ENCODE results near the gene UBE2E3. TPM values are rescaled to one million over a fixed set of nuclear protein-coding genes. Genes with fewer than 3 reads are reported as not detected.
A peak's percentile ranks its signal among the peaks of the same experiment; 100 is the strongest.

The UBE2E3 gene
- total RNA-seq, 1 donor from 2014 or later, result 128 TPM

DNA sequence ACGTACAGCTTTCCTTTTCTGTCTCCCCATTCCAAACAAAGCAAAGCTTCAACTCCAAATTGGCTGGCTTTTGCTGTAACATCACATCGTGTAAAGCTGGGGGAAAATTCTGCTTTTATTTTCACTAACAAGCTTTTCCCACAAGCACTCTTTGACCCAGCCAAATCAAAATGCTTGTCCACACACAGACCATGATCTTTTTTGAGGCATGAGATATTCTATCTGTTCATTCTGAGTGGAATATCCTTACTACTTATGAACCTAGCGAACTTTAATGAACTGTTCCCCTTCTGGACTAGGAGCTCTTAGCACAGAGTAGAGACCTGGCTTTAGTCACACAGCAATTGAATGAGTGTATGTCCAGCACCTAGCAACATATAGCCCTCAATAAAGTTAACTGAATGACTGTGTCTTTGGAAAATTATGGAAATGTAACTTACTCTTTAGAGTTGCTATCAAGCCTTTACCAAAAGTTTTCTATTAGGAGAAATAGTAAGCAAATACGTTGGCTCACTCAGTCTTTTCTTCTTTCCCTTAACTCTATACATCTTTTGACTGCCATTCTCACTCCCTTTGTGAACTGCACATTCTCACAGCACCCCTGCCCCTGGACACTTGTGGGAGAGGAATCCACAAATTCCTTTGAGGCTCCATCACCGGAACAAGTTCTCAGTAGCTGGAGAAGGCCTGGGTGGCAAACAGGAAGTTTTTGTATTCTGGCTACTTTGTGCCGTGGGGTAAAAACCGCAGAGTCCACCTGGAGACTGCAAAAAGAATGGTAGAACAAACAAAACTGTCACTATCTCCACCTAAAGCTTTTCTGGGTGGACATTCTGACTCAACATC, 1.3 kb upstream of the UBE2E3 start:
- peak; percentile 44 for DNase-seq

DNA sequence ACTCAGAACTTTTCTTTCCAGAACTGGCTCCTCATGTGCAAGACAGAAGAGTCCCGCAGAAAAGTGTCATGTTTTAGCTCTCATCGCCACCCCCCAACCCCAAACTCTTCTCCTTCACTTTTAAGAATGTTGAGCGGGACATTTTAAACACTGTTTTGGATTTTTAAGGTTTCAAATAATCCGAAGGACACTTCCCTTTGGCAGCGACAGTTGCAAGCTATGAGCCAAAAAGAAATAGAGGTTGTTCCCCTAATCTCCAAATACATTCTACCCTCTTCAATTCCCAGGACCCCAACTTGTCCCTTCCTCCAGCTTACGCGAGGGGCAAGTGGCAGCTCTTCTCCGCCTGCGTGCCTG, 678 bp upstream of the UBE2E3 start:
- DNase-seq, result no peak

DNA sequence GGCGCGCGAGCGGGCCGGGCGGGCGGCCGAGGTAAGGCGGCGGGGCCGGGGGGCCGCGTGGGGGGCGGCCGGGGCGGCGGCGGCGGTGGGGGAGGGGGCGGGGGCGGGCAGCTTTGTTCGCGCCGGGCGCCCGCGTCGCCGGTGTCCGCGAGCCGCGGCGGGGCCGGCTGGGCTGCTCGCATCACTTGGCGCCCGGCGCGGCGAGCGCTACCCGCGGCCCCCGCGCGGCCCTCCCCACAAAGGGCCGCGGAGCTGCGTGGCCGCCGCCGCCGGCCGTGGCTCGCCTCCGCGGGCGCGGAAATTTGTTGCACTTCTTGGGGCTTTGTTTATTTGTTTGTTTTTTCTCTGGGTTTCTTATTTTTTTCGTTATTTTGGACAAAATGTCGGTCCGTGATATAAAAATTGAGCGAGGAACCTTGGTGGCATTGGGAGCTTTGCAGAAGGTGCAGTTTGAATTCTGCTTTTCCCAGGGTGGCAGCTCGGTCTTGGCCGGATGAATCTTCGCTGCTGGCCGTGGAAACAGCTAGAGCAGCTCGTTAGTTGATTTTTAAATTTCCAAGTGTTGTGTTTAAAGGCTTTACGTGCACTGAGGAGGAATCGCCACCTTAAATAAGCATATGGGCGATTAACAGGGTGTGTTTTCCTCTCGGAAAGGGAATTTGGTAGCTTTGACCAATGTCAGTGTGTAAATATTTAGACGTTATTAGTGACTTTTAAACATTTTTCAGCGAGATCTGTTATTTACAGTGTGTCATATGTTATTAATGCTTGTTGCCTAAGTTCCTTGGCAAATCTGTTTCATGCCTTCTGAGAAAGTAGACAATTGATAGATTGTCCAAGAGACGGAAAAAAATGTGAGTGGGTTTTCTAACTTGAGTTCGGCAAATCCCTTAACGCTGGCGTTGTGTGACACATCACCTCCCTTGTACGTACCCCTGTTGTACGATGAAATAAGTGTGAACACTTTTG, 822 bp downstream of the UBE2E3 start:
- DNase-seq, result peak; percentile 51

DNA sequence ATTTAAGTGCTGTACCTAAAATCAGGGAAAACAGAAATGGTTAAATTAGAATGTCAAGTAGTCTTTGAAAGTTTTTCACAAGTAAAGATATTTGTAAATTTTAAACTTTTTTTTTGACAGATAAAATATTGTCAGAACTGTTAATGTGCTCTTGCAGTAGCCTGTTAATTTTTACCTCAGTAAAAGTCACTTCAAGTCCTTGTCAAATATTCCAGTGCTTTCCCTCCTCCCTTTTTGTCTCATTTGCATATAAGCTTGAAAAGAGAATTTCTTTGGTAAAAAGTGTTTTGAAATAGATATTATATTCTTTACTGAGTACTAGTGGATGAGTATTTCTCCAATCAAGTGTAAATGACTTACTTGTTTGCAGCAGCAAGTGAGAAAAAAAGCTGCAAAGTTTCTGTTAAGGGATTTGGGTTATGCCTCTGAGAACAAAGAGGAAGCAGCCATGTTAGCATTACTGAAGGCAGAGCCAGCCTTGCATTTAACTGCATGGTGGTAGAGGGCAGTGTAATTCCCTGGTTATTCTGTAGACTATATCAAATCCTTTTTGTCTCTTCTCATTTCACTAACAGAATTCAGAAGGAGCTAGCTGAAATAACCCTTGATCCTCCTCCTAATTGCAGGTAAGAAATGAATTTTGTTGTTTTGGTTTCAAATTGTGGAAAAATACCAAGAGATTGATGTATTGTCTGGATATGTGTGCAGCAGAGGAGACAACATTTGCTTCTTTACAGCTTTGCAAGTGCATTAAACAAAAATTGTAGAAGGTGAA, 3.2 kb downstream of the UBE2E3 start:
- peak; percentile 84 for DNase-seq

DNA sequence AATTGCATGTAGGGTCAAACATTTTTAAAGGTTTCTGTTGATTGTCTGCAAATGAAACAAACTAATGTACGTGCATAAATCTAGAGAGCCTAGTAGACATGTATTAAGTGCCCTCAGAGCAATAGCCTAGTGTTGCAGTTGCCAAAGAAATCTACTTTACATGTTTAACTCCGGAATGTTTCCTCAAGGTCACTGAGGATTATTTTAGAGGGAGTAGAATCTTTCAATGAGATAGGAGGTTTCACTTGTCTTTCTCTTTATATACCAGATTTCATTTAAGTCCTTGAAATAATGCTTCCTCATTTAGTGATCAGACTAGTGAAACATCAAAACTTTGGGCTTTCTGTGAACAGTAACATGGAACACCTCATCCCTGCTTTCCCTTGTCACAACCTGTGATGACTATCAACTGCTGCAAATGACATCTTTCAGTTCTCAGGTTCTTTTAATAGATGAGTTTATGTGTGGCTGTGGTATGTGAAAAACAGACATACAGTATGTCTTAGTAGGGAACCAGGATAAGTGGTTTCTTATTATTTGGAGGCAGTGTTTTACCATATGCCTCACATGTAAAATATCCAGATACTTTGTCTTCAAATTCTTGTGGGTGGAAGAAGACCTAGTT, 5.5 kb downstream of the UBE2E3 start:
- DNase-seq, result peak; percentile 30

DNA sequence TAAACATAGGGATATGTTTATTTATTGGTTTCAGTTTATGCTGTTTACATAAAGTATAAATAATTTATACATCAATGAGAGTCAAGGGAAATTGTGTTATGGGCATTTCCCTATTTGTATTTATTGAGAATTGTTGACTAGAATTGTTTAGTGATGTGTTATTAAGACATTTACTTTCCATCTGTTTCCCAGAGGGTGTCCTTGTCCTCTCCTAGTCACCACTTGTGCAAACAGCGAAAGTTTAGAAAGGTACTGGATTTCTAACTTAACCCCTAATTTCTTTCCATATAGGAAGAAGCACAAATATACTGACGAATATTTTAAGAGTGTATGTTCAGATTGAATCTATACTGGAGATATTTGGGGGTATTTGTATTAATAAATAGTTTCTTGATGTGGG, 6.7 kb downstream of the UBE2E3 start:
- DNase-seq, result no peak

DNA sequence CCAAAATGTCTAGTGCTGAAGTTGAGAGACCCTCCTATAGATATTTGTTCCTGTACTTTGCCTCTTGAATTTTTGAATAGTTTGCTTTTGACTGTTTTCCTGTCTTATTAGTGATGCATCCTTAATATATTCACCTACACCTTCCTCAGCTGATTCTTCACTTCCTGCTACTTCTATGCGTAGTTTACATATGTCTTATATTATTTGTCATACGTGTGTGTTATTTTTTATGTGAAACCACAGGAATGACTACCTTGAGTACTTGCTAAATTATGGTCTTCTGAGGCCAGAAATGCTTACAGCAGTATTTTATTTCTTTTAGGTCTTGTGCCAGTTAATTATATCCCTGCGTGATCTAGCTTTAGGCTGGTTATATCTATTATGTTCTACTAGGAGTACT, 9.9 kb downstream of the UBE2E3 start:
- DNase-seq, result no peak

DNA sequence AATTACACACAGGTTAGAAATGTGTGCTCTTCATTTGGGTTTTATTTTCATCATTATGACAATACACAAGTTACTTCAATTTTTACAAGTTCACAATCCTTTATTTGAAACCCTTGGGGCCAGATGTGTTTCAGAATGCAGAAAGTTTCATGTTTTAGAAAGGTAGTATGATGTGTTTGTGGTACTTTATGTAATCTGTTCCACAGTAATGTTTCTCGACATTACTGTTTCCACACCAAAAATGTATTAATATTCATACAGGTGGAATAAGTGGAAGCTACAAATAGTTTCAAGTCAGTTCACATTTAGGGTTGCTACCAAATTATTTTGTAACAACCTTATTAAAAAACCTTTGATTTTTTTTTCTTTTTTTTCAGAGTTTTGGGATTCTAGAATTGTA, 10.4 kb downstream of the UBE2E3 start:
- no peak for DNase-seq

DNA sequence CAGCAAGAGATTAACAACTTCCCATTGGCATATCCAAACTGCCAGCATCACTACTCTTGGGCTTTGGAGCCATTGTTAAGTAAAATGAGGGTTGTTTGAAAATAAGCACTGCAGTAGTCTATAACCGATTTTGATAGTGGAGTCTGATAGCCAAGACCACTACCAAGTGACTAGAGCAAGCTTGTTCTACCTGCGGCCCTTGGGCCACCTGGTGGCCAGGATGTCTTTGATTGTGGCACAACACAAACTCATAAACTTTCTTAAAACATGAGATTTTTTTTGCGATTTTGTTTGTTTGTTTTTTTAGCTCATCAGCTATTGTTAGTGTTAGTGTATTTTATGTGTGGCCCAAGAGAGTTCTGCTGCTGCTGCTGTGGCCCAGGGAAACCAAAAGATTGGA, 11.0 kb downstream of the UBE2E3 start:
- no peak for DNase-seq

DNA sequence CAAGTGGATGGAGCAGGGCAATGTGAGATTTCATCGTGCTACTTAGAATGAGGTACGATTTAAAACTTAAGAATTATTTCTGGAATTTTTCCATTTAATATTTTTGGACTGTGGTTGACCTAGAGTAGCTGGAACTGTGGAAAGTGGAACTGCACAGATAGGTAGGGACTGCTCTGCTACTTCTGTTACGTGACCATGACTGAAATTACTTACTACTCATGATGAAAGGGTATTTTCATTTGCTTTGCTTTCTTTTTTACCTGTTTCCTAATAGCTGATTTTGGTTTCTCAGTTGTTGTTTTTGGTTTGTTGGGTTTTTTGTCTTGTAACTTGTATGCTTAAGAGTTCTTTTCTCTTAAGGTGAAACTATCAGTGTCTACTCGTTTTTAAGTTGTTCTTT, 11.4 kb downstream of the UBE2E3 start:
- no peak for DNase-seq

DNA sequence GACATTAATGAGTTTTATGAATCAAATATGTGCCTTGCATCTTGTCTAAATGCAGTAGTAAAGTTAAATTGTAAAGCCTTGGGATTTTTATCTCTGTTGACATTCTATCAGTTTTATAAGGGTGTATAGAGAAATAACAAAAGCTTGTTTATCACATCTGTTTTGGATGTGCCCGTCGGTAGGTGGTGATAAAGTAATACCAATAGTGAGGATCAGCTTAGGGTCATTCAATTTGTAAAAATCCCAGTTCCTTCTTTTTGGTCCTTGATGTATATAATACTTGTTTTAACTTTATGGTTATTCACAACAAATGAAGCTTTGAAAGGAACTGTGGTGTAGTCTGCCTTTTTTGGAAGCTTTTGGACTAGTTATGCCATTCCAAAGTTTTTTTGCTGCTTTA, 12.6 kb downstream of the UBE2E3 start:
- DNase-seq, result no peak

DNA sequence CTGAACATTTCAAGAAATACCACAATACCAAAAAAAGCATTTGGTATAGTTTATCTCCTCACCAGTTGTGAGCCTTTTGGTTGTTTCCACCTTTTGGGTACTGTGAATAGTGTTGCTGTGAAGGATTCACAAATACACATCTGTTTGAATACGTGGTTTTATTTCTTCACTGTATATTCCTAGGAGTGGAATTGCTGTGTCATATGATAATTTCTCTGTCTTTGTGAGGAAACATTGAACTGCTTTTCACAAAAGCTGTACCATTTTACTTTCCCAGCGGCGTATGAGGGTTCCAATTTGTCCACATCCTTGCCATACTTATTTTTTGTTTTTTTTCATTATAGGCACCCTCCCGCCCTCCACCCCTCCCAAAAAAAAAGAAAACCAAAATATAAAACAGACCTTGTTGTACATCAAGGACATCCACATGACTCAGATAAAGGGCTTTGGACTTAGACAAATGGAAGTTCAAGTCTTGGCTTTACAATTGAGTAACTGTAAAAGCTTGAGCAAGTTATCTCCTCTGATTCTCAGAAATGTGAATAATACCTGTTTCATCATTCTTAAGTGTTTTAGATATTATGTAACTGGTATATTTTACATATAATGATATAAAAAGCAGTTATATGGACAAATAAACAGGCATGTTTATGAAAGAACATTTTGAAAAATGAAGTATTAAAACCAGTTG, 19.0 kb downstream of the UBE2E3 start:
- no peak for DNase-seq

DNA sequence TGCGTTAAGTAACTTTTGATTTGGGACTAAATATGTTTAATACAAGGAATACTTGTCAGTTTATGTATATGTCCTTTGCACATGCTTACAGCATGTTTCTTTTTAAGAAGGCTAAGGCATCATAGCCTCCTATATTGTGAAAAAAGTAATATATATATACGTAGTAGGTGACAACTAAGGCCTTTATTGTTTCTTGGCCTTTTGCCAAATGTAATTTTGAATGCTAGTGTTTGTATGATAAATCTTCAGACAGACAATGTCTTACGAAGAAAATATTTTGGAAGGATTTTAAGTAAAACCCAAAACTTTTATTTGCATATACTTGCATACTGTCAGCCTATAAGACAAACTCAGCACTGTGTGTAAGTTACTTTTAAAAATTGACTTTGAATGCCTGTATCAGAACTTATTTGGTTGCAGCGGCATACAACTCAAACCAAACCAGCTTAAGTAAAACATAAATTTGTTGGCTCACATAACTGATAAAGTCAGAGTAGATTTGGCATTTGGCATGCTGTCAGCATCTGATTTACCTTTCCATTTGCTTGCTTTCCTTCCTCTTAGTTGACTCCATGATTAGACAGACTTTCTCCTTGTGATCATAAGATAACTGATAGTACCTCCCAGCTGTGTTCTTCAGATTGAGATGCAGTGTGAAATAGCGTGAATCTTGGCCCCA, 24.4 kb downstream of the UBE2E3 start:
- DNase-seq, result no peak

DNA sequence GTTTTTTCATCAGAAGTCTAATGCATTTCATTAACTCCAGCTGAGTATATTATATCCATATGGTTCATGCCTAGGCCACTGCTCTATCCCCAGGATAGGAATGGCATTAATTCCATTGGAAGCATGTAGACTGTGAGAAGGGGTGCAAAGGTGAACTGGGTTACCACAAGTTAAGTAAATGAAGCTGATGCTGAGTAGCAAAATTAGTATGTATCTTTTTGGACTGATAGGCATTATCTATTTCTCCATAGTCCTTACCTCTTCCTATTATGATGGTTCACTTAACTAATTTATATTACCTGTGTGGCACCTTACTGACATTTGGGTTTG, 24.9 kb downstream of the UBE2E3 start:
- DNase-seq, result no peak

DNA sequence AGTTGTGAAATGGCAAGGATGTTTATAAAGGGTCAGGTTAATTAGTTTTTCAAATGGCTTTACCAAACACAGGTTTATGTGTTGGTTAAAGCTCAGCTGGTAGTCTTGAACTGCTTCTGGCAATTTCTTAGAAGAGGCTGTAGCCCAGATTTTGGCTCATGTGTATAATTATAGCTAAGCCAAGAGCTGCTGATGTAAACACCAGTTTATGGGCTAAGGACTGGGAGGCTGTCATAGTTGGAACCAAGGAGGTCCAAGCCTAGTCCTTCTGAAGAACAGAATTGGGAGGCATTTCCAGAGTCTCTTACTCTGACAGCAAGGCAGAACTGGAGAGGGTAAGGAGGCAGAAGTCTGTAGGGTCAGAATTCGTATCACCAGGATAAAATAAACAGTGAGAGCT, 25.4 kb downstream of the UBE2E3 start:
- no peak for DNase-seq

DNA sequence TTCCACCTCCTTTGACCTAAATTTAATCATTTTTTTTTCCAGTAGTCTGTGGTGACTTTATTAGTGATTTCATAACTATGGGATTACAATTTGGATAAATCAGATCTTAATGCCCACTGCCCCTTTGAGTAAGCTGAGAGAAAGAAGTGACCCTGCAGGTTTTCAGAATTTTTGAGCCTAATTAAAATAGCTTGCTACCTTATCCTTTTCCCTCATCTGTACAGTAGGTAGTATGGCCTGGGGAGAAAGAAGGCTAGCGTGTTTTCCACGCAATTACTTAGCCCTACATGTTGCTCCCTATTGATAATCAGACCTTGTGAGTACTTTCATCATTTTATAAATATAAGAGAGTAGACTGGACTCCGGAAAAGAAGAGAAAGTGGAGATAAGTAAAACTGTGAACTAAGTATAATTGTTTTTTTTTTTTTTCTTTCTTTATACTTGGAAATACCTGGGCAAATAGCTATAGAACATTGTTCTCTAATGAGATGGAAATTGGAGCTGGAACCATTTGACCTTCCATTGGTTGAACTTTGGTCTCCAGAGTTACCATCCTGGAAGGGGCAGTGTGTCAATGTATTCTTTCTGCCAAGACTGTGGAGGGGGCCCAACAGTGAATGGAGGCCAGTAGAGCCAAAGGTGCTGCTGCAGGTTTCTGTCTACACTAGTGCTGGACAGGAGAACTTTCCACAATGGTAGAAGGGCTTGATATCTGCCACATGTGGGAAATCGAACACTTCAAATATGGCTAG, 26.9 kb downstream of the UBE2E3 start:
- no peak for DNase-seq

DNA sequence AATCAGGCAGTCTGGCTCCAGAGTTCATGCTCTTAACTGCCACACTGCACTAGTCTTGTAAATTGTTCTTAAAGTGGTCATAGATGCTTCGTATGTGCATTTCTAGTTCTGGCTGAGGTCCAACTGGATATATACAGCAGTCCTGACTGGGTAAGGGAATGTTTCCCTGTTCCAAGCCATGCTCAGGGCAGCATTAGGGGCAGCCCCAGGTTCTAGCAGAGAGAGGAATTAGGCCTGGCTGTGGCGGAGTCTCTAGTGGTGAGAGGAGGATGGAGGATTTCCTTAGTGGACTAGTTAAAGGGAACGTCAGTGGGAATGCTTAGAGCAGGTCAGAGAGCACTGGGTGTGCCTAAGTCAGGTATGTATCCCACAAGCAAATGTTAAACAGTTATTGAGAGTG, 28.0 kb downstream of the UBE2E3 start:
- no peak for DNase-seq

DNA sequence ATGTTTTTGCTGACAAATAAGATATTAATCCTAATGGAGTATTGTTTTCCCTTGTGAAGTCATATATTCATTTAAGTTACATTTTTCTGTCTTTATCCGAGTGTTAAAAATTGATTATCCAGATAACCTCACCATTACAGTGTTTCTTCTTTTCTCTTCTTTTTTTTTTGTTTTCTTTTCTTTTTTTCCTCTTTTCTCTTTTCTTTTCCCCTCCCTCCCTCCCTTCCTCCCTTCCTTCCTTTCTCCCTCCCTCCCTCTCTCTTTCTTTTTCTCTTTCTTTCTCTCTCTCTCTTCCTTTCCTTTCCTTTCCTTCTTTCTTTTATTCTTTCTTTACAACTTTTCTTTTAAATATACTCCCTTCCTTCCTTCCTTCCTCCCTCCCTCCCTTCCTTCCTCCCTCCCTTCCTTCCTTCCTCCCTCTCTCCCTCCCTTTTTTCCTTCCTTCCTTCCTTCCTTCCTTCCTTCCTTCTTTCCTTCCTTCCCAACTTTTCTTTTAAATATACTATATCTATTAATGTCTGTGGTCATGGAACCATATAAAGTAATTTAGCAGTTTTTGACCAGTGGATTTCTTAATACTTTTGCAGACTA, 40.9 kb downstream of the UBE2E3 start:
- DNase-seq, result no peak

DNA sequence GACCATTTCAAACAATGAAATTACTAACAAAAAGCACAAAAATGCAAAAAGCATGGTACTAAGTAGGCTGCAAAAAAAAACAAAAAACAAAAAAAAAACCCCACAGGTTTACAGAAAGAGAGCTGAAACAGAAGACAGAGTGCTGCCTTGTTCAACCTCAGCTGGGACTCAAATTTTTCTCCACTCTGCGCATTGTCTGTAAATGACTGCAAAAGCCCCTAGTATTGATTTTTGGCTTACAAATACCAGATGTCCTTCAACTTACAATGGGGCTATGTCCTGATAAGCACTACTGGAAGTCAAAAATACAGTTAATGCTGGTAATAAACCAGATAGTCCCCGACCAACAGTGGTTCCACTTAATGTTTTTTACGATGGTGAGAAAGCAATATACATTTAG, 42.2 kb downstream of the UBE2E3 start:
- no peak for DNase-seq

DNA sequence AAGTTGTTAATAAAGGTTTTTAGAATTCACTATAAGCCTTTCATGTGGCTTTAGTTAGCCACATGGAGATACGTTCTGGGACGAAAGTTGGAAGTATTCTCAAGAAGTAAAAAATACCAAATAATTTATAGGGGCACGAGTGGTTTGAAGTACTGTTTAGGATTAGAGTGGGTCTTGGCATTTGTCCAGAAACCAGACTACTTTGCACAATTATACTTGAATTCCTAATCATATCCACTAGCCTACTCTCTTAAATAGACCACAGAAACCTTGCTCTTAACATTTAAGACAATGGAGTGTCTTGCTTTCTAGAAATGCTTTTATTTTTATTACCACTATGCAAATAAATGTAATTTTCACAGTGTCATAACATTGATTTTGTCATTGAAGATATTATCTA, 44.6 kb downstream of the UBE2E3 start:
- DNase-seq, result peak; percentile 25

Data from tongue (tissue), 2 donors.